K562 treated with DMSO at 1 percent for 48 hours (cell line): Measurements from ENCODE around the gene C6. TPM values are rescaled to one million over a fixed set of nuclear protein-coding genes. Genes with fewer than 3 reads are reported as not detected.

ENCODE experiments used
- total RNA-seq: library from RNA; unstranded; fragments of 300-600 nt; gene quantifications from 2 replicates; pipeline ENCODE4 v1.2.3, GENCODE V29; 2022; ENCODE audit warnings: low replicate concordance; ENCODE audit errors: extremely low read depth

The C6 gene
- not detected in 2 replicates for total RNA-seq

GRCh38 chr5:41213340-41213739 is at the start of gene C6:
TSS of gene C6 (minus strand) at chr5:41213532. CDS start at chr5:41203230, 10,302 bp downstream.

Other genes starting within 250 kb of the C6 start
- not detected in 2 replicates for gene MROH2B, start 142.2 kb downstream of the C6 start, total RNA-seq